Measurements from ENCODE around the gene CHI3L1.

DNA sequence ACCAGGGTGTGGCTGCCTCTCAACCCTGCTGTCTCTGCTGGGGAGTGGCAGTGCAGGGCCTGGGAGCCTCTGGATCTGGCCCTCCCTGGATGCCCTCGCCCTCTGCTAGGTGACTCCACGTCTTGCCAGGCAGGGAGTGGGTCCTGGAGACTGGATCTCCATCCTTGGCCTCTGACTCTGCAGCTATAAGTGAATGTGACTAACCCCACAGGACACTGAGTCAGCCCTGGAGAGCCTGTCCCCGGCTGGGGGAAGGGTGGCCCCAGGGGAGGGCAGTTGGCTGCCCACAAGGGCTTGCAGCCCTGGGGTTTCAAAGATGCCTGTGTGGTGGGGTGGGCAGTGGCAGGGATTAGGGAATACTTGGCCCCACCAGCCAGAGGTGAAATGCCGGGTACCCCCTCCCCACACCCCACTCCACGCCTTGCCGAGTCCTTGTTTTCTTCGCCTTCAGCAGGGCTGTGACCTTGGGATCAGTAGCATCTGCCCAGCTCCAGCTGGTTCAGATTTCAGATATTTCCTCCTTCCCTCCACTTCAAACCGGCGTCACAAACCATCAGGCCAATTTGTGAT is 8.9 kb downstream of the CHI3L1 start:
- TF ChIP-seq POLR2A (IDR thresholded peaks at IDR 0.05) = no peak
- TF ChIP-seq CTCF (IDR thresholded peaks at IDR 0.05 in 8 of 11, conservative IDR thresholded peaks at IDR 0.05 in 3 of 11) = no peak
